HPDE6-E6E7 (cell line): ENCODE measurements around the gene EPRS1.
"Not testable (repeated sequence)": the region's sequence is repeated elsewhere in the genome, so short reads cannot be mapped to it uniquely, and the experiment has no call there.

Experiments
- DNase-seq: peaks from one replicate; pipeline ENCODE4 v3.0.0; 2011; ENCODE audit warnings: missing footprints; ENCODE audit errors: extremely low spot score

The EPRS1 gene

DNA sequence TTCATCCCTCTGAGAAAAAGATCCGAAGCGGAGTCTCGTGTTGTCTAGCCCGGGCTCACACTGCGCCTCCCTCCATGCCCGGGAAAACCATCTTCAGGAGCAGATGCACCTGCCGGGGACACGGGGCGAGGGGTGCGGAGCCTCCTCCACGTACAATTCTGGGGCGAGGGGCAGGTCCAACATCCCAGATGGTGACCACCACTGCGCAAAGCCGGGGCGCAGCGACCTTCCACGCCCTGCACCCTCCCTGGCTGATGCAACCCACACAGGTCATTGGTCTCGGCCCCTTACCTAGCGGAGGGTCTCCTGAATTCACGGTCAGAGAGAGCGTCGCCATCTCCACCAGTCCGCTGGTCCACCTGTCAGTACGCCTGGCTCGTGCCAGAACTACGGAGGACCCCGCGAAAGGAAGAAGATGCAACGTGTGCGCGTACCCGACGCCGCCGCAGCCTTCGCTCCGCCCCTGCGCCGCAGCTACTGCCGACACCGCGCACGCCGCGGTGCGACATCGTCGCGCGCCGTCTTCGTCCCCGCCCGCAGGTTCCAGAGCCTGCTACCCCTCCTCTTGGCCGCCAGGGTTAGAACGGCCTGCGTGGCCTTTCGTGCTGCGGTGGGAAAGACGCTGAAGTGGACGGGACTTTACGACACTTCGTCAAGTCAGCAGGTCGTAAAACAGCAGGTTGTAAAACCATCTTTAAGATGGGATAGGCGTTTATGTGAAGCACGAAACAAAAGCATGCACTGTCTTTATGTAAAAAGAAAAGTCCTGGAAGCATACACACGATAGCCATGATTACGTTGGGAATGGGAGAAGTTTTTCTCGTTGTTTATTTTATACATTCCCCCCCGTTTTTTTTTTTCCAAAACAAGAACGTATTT is at the start of gene EPRS1:
Gene EPRS1, minus strand, starts transcription at position 454 of the 879 bp plus-strand sequence. Its CDS starts 117 bp downstream, at position 337.
- DNase-seq = peak; percentile 93

DNA sequence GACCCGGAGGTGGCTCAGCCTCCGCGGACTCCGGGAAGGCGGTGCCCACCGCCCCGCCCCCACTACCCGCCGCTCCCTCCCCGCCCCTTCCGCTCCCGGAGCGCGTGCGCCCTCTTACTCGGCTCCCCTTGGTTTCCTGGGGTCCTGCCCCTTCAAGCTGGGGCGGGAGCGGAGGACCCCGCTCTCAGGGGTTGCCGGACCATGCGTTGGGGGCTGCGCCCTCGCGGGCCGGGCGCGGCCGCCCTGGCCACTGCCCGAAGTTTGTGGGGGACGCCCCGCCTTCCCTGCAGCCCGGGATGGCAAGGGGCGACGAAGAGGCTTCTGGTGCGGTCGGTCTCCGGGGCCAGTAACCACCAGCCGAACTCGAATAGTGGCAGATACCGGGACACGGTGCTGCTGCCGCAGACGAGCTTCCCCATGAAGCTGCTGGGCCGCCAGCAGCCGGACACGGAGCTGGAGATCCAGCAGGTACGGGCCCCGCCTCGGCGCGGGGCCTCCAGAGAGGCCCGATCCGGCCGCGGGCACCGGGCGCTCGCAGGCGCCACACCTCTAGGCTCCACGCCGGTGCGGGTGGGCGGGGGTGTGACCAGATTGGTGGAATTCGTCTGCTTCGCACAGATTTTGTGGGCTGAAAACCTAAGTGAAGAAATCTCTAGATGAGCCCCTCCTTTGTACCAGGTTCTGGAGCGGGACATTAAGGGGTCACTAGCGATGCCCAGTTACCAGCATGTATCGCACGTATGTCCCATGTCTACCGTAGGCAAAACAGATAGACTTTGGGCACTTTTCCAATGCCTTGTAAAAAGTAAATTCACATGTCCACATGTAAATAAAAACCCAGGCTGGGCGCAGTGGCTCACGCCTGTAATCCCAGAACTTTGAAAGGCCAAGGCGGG is 48.0 kb upstream of the EPRS1 start, which contains the start of gene IARS2:
Gene IARS2, plus strand, starts transcription at position 117 of the 896 bp plus-strand sequence. Its CDS starts 85 bp downstream, at position 202.
- DNase-seq = peak; percentile 81

DNA sequence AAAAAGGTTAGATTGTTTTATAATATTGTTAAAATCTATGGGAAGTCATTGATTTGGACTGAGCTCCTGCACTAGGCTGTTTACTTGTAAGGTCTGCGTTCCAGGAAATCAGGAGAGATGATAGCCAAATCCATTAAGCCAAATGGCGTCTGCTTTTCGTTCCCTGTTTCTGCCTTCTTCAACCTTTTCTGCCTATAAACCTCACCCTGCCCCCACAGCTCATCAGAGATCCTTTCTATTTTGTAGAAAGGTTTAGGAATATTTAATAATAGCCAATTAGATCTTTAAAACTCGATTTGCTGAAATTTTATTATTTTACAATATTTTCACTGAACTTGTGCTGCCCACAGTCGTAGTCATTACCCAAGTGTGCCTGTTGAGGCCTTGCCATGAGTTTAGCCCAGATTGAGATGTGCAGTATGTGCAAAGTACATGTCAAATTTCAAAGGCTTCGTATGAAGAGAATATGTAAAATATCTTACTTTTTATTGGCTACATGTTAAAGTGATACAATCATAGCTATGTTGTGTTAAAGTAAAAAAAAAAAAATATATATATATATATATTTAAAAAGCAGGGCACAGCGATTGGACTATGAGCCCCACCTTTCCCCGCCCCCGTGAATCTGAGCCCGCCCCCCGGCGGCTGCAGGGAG is 47.2 kb upstream of the EPRS1 start:
- no peak for DNase-seq

DNA sequence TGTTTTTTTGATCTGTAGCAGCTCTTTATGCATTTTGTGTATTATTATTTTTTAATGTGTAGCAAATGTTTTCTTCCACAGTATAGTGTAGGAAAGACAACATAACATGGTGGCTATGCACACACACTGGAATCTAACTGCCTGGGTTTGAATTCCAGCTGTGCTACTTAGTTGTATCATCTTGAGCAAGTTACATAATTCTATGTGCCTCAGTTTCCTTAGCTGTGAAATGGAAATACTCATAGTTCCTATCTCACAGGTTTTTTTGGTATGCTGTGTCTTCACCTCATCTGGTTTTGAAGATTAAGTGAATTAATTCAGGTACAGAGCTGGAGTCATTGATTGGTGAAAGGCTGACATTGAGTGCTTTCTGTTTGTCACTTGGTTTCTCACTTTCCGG is 46.4 kb upstream of the EPRS1 start:
- DNase-seq = no peak

DNA sequence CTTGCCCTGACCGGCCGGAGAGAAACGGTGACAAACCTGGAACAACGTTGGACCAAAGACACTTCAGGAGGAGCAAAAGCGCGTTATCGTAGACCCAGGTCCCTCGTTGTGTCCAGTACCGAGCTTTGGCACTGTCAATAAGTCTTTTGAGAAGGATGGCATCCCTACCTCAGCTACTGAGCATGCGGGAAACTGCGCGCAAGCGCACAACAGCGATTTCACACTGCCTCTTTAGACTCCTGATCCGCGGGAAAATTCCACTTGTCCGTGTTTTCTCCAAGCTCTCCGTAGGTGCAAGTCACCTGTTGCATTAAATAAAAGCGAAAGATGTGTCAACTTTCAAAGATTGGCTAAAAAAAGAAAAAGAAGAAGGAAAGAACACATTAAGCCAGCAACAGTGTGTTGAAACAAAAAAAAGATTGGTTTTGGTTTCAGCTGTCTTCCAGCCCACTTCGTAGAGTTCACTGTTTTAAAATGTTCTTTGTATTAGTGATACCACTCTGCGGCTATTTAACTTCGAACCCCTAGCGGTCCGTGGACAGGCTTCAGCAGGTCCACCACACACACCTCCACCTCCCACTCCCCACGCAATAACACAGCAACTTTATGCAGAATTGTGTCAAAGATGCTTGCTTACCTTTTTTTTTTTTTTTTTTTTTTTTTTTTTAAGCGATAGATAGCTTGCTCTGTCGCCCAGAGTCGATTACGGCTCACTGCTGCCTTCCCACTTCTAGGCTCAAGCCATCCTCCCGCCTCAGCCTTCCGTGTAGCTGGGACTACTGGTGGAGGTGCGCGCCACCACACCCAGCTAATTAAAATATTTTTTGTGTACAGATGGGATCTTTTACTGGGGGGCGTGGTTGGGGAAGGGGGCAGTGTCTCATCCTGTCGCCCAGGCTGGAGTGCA is 43.6 kb upstream of the EPRS1 start, which contains the start of gene BPNT1:
Gene BPNT1, minus strand, starts transcription at position 139 of the 907 bp plus-strand sequence. CDS start 9,942 bp downstream, outside the sequence.
- DNase-seq = peak; percentile 95

DNA sequence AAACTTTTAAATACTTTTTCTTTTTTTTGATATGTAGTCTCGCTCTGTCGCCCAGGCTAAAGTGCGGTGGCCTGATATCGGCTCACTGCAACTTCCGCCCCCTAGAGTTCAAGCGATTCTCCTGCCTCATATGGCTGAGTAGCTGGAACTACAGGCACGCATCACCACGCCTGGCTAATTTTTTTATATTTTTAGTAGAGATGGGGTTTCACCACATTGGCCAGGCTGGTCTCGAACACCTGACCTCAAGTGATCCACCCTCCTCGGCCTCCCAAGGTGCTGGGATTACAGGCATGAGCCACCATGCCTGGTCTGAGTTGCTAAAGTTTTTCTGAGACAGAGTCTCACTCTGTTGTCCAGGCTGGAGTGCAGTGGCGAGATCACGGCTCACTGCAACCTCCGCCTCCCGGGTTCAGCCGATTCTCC is 40.0 kb upstream of the EPRS1 start:
- not testable (repeated sequence) for DNase-seq

DNA sequence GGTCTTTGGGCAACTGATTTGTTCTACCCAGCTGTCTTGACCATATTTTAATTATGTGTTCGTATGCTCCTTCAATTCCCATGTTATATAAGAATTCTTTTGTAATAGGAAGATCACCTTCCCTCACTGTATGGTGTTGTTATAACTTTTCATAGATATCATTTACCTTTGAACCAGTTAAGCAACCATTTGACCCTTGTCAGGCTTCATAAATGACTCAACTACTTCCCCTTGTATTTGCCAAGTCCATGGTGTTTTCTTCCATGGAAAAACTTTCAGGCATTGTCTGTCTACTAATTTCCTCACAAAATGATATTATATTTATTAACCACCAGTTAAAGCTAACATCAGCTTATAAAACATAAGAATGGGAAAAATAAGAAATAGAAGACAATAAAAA is 38.2 kb upstream of the EPRS1 start:
- DNase-seq = no peak

DNA sequence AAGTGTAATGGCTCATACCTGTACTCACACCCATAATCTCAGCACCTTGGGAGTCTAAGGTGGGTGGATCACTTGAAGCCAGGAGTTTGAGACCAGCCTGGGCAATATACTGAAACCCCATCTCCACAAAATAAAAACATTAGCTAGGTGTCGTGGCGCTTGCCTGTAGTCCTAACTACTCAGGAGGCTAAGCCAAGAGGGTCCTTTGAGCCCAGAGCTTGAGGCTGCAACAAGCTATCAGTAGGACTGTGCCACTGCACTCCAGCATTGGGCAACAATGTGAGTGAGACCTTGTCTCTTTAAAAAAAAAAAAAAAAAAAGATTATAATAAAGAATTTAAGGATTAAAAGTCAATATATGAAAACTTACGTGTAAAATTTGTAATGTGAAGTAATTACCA is 31.6 kb upstream of the EPRS1 start:
- DNase-seq = no peak

DNA sequence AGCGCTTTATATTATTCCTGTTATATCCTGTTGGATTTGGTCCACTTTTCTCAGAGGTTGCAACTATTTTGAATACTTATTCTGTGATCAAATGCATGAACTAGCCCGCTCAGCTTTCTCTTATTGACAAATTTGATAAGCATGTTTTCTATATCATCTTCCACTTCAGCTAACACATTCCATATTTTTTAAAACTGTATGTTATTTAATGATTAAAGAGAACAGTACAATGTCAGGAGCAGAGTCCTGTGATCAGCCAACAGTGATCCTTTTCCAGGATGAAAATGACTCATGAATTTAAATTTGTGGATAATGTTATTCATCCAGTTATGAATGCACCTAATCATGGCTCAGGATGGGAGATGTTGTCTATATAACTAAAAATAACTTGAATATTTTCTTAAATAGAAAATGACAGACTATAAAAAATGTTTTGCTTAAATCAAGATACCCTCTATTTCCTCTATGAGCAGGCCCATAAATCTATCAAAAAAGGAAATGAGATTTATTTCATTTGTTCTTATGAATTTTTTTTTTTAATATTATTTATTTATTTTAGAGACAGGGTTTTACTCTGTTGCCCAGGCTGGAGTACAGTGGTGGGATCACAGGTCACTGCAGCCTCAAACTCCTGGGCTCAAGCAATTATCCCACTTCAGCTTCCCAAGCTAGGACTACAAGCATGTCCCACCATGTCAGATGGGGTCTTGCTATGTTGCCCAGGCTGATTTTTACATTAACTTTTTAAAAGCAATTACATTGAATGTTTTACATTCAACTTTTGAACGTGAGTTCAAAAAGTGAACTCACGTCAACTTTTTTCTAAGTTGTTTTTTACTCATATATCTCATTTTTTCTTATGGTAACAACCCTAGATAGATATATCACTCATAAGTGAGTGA is 30.8 kb upstream of the EPRS1 start:
- DNase-seq = no peak

DNA sequence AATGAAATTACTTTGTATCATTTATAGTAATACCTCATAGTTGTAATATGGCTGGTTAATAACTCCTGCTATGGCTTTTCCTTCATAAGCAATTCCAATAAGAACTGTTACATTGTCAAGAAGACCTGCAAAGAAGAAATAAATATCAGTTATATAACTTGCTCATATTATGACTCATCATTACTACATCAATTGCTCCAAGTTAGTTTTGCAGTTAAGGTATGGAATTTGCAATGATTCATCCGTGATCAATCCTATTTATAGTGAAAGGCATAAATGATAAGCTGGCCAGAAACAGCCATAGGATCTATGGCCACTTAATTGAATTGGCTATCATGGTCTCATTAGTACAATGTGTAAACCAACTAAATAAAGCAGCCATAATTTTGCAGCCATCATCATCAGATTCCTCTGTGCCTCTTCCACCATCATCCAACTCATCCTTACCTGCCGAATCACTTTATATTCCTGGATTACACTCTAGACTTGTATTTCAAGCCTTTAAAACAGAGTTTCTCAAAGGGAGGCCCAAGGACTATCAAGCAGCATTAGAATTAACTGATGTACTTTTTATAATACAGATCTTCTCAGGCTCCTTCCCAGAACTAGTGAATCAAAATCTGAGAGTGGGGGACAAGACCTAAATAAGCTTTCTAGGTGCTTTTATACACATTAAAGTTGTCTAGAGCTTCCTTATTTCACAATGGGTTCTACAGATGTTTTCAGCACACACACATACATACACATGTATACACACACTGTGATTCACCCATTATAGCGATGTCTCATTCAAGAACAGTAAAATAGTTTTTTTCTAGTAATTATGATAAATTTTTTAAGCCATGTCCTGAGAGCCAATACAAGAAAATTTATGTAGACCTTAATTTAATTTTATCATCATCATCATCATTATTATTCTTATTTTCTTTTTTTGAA is 21.2 kb upstream of the EPRS1 start:
- peak; percentile 19 for DNase-seq

DNA sequence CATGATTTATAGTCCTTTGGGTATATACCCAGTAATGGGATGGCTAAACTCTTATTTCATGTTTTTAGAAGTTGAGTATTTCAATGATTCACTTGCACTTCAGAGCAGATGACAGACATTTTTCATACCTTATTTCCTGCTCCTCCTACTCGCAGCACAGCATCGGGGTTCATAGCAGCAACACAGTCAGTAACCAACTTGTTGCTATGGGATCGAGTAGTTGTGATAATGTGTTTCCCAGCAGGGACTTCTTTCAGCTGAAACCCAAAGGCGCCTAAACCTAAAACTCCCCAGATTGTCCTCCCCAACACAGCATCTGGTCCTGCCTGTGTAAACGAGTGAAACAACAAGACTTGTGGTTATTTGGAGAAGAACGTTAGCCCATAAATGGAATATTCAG is 16.3 kb upstream of the EPRS1 start:
- no peak for DNase-seq

DNA sequence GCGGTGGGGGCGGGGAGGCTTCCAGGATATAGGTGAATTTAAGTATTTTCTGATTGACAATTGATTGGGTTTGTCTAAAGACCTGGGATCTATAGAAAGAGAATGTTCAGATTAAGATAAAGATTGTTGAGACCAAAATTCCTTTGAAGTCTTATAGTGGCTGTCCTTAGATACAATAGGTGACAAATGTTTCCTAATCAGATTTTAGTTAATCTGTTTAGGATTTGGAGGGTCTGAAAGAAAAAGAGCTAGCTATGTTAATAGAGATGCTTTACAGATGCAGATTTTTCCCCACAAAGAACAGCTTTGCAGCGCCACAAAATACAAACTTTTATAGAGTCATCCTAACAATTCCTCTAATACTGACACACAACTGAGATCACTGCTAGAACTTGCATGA is 14.6 kb upstream of the EPRS1 start:
- DNase-seq = no peak

DNA sequence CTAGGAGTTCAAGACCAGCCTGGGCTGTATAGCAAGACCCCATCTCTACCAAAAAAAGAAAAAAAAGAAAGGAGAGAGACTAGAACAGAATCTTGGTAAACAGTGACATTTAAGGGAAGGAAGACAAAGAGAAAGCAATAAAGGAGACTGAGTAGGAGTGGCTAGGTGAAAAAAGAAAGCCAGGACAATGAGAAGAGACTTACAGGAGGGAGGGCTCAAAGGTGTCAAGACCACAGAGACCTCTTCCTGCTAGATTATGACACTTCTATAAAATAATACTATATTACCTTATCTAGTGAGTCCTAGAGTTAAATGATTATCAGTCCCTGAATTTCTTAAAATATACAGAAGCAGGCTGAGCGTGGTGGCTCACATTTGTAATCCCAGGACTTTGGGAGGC is 10.1 kb upstream of the EPRS1 start:
- DNase-seq = no peak

DNA sequence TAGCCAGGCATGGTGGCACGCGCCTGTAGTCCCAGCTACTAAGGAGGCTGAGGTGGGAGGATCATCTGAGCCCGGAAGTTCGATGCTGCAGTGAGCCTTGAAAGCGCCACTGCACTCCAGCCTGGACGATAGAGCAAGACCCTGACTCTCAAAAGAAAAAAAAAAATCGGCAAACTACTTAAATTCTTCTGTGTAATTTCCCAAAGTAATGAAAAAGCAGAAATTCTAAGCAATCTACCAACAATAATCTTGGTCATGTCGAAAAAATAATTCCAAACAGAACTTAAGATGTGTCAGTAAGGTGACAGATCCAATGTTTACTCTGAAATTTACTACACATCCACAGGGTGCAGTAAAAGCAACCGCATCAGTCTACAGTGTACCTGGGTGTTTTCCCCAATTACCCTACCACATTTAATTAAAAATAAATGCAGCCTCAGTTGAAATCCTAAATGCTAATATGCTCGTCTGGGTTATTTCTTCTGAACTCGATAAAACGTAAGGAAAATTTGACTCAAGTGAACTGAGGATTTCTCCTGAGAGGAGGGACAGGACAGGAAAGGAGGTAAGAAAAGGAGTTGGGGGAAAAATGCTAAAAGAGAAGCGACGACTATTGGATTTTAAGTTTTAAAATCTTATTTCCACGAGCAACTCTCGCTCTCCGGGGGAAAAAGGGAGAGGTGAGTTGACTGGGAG is 801 bp downstream of the EPRS1 start:
- DNase-seq = no peak

DNA sequence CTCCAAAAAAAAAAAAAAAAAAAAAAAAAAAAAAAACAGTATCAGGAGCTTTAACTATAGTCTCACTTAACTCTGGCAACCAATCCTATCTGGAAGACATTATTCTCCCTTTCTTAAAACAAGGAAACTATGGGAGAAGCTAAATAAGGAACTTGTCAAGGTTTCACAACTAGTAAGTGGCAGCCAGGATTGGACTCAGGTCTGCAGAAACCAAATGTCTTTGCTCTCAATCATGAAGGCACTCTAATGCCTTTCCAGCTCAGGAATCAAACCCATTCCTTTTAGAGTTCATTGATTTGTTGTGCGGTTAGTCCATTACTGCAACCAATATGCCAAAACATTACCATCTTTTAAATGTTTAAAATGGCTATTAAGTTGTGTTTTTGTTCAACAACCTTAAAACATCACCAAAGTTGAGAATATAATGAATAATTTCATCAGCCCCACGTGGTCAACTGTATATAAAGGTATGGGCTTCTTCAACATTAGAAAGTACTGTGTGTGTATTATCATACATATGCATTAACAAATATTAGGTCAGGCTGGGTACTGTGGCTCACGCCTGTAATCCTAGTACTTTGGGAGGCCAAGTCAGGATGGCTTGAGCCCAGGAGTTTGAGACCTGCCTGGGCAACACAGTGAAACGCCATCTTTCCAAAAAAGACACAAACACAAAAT is 1.5 kb downstream of the EPRS1 start:
- DNase-seq = no peak

DNA sequence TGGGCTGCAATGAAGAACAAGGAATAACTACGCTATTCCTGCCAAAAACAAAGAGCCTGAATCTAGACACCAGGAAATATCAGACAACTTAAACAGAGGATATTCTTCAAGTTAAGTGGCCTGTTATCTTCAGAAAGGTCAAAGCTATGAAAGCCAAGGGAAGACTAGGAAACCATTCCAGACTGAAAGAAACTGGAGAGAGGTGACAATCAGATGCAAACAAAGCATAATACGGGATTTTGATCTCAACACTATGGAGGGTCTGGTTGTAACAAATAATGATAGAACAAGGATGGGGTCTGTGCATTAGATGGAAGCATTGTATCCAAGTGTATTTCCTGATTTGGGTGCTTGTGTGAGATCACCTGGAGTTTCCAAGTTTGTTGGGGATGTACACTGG is 2.7 kb downstream of the EPRS1 start:
- DNase-seq = no peak

DNA sequence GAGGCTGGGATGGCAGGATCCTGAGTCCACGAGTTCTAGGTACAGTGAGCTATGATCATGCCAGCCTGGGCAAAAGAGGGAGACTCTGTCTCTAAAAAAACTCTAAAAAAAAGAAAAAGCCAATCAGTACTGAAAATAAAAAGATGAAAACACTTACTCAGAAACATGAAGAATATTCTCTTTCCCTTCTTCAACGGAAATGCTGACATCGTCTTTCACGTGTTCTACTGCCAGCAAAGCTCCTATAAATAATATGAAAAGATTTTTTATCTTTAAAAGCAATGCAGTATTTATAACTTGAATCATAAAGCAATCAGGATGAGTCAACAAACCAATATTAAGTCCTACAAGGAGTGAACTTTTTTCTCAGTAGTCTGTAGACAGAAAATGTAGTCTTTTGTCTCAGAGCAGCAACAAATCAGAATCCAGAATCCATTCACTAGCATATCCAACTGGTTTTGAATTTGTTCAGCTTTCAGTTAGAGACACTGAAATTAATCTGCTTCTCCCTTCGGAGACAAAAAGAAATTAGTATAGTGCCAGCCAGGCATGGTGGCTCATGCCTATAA is 6.2 kb downstream of the EPRS1 start:
- no peak for DNase-seq
